ENCODE measurements around the gene AHDC1. TPM values are rescaled to one million over a fixed set of nuclear protein-coding genes. Genes with fewer than 3 reads are reported as not detected.
A peak's percentile ranks its signal among the peaks of the same experiment; 100 is the strongest.
"Not testable (repeated sequence)": the region's sequence is repeated elsewhere in the genome, so short reads cannot be mapped to it uniquely, and the experiment has no call there.

Gene AHDC1
- total and polyA plus RNA-seq, 2 donors (not counting 1 experiment from before 2014, with no cell fraction given): 4.2 to 6.9 TPM

DNA sequence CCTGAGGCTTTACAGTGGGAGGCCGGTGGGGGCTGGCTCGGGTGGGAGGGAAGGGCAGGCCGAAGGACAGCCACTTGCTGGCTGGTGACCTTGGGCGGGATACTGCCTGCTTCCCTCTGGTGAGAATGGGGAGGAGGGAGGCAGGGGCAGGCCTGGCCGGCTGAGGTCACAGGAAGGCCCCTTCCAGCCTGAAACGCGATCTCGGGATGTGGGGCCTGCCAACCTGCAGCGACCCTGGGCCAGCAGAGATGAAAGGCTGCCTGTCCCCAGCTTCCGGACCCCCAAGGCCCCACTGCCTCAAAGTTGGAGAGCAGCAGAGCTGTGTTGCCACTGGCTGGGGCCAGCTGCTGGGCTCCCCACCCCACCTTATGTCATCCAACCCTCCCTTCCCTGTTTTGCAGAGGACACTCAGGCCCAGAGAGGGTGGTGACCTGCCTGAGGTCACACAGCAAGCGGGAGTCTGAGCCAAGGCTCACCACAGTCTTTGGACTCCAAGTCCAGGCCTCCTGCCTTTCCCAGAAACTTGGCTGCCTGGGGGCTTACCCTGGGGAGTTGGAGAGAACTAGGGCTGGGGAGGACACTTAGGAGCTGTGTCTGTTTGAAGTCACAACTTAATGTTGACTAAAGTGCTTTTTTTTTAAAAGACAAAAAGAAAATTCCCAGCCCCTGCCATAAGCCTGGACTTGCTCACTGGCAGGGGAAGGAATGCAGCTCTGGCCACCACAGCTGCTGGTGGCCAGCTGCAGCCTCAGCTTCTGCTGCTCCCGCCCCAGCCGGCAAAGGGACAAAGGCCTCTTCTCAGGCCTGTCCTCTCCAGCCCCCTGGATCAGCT is 99.1 kb downstream of the AHDC1 start:
- Histone ChIP-seq H3K4me3 (replicated peaks in 1 of 4; ENCODE audit: control extremely low read depth in 1 of 4, insufficient read depth in 1 of 4, low read depth in 3 of 4, low read length in 4 of 4) (peak overlapping the region in 1 of 4 experiments; percentile 4), H3K36me3 (ENCODE audit: control insufficient read depth, insufficient read depth, low read length) (no peaks in the 10 kb centered on the region), H4K20me1 (ENCODE audit: control insufficient read depth, extremely low read depth, insufficient read depth, low read length) (no peaks in the 10 kb centered on the region), H3K27ac (ENCODE audit: insufficient read depth, low read length) (peak overlapping the region; percentile 69), H3K9me3 (ENCODE audit: control insufficient read depth, insufficient read depth, low read depth, low read length) (no peaks in the 10 kb centered on the region), H3K27me3 (ENCODE audit: control insufficient read depth, insufficient read depth, low read length) (no peaks in the 10 kb centered on the region), H3K4me1 (ENCODE audit: control insufficient read depth, extremely low read depth, insufficient read depth, low read length) (peaks cover 16% of the 10 kb centered on the region), H3K79me2 (ENCODE audit: control insufficient read depth, insufficient read depth, low read length) (no peaks in the 10 kb centered on the region), H3K4me2 (ENCODE audit: extremely low read depth, insufficient read depth, low read length) (peak overlapping the region; percentile 32), H3K9ac (ENCODE audit: insufficient read depth, low read length) (no peak overlapping the region), H2AFZ (ENCODE audit: low read length) (peak overlapping the region; percentile 71)
- TF ChIP-seq EZH2 (IDR thresholded peaks at IDR 0.05; ENCODE audit: low read length, missing control alignments): no peak
- TF ChIP-seq, protein P1, sequence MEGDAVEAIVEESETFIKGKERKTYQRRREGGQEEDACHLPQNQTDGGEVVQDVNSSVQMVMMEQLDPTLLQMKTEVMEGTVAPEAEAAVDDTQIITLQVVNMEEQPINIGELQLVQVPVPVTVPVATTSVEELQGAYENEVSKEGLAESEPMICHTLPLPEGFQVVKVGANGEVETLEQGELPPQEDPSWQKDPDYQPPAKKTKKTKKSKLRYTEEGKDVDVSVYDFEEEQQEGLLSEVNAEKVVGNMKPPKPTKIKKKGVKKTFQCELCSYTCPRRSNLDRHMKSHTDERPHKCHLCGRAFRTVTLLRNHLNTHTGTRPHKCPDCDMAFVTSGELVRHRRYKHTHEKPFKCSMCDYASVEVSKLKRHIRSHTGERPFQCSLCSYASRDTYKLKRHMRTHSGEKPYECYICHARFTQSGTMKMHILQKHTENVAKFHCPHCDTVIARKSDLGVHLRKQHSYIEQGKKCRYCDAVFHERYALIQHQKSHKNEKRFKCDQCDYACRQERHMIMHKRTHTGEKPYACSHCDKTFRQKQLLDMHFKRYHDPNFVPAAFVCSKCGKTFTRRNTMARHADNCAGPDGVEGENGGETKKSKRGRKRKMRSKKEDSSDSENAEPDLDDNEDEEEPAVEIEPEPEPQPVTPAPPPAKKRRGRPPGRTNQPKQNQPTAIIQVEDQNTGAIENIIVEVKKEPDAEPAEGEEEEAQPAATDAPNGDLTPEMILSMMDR (conservative IDR thresholded peaks at IDR 0.05 in 1 of 2, IDR thresholded peaks at IDR 0.05 in 1 of 2; ENCODE audit: low read depth in 1 of 2, low read length in 2 of 2): no peak
- DNase-seq (ENCODE audit: low read depth in 2 of 2): peak; percentile 62 to 75

DNA sequence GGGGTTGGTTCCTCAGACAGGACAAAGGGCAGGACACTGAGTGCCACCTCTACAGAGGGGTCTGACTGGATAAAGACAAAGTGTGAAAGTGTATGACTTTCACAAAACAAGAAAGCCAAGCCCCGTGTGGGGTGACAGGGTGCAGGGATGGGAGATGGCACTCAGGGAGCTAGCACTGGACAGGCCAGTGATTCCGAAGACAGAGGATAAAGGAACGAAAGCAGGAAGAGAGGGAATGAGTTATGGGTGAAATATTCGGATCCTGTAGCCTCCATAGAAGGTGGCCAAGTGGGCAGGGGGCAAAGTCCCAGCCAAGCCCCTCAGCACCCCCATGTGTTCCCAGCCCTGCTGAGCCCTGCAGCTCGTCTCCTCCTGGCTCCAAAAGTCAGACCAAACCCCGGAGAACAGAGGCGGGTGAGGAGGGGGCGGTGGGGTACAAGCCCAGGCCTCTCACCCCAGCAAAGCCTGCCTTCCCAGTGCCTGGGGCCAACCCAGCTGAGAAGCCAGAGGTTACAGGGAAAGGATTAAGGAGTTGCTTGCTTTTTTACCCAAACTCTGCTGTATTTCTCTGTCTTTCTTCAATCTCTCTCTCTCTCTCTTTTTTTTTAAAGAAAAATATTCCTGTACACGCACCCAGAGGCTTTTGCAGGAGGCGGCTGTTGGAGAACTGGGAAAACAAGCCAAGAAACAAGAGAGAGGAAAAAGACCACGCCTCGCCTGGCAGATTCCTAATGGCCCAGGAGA is 99.9 kb downstream of the AHDC1 start:
- H3K9me3 ChIP-seq (ENCODE audit: control insufficient read depth, insufficient read depth, low read depth, low read length): no peaks in the 10 kb centered on the region
- H3K9ac ChIP-seq (ENCODE audit: insufficient read depth, low read length): peak overlapping the region; percentile 24
- H3K4me1 ChIP-seq (ENCODE audit: control insufficient read depth, extremely low read depth, insufficient read depth, low read length): peaks cover 16% of the 10 kb centered on the region
- no peaks in the 10 kb centered on the region for H4K20me1 ChIP-seq (ENCODE audit: control insufficient read depth, extremely low read depth, insufficient read depth, low read length)
- peak overlapping the region; percentile 23 for H2AFZ ChIP-seq (ENCODE audit: low read length)
- no peaks in the 10 kb centered on the region for H3K36me3 ChIP-seq (ENCODE audit: control insufficient read depth, insufficient read depth, low read length)
- H3K27me3 ChIP-seq (ENCODE audit: control insufficient read depth, insufficient read depth, low read length): no peaks in the 10 kb centered on the region
- peak overlapping the region; percentile 69 for H3K27ac ChIP-seq (ENCODE audit: insufficient read depth, low read length)
- H3K79me2 ChIP-seq (ENCODE audit: control insufficient read depth, insufficient read depth, low read length): no peaks in the 10 kb centered on the region
- peak in 1 of 2 donors; percentile 63 for DNase-seq (ENCODE audit: low read depth in 2 of 2)
- TF ChIP-seq EZH2 (IDR thresholded peaks at IDR 0.05; ENCODE audit: low read length, missing control alignments): no peak
- TF ChIP-seq, protein P1 (conservative IDR thresholded peaks at IDR 0.05 in 1 of 2, IDR thresholded peaks at IDR 0.05 in 1 of 2; ENCODE audit: low read depth in 1 of 2, low read length in 2 of 2): no peak
- peak overlapping the region; percentile 75 for H3K4me2 ChIP-seq (ENCODE audit: extremely low read depth, insufficient read depth, low read length)
- peak overlapping the region in 2 of 4 experiments; percentile 18 to 46 for H3K4me3 ChIP-seq (replicated peaks in 1 of 4; ENCODE audit: control extremely low read depth in 1 of 4, insufficient read depth in 1 of 4, low read depth in 3 of 4, low read length in 4 of 4)

DNA sequence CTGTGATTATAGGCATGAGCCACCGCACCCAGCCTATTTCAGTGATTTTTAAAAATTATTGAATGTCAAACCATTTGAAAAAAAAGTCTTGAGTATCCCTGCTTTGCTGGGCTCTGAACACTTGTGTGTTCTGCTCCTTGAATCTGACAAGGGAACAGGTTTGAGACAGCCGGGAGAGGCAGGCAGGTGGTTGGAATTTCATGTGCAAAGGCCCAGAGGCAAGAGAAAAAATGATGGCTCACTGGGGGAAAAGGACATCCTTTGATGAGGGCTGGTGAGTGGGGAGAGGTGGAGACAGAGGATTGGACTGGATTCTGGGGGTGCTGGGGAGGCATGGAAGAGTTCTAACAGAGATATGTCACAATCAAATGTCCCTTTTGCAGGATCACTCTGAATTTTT is 100.9 kb downstream of the AHDC1 start:
- Histone ChIP-seq H3K4me1 (ENCODE audit: control insufficient read depth, extremely low read depth, insufficient read depth, low read length) (peaks cover 16% of the 10 kb centered on the region), H3K36me3 (ENCODE audit: control insufficient read depth, insufficient read depth, low read length) (no peaks in the 10 kb centered on the region), H3K9me3 (ENCODE audit: control insufficient read depth, insufficient read depth, low read depth, low read length) (no peaks in the 10 kb centered on the region), H3K27ac (ENCODE audit: insufficient read depth, low read length) (no peak overlapping the region), H2AFZ (ENCODE audit: low read length) (no peak overlapping the region), H4K20me1 (ENCODE audit: control insufficient read depth, extremely low read depth, insufficient read depth, low read length) (no peaks in the 10 kb centered on the region), H3K9ac (ENCODE audit: insufficient read depth, low read length) (no peak overlapping the region), H3K27me3 (ENCODE audit: control insufficient read depth, insufficient read depth, low read length) (no peaks in the 10 kb centered on the region), H3K4me2 (ENCODE audit: extremely low read depth, insufficient read depth, low read length) (no peak overlapping the region), H3K79me2 (ENCODE audit: control insufficient read depth, insufficient read depth, low read length) (no peaks in the 10 kb centered on the region), H3K4me3 (replicated peaks in 1 of 4; ENCODE audit: control extremely low read depth in 1 of 4, insufficient read depth in 1 of 4, low read depth in 3 of 4, low read length in 4 of 4) (no peak overlapping the region)
- TF ChIP-seq, protein P1 (conservative IDR thresholded peaks at IDR 0.05 in 1 of 2, IDR thresholded peaks at IDR 0.05 in 1 of 2; ENCODE audit: low read depth in 1 of 2, low read length in 2 of 2): no peak
- no peak for TF ChIP-seq EZH2 (IDR thresholded peaks at IDR 0.05; ENCODE audit: low read length, missing control alignments)
- no peak for DNase-seq (ENCODE audit: low read depth in 2 of 2)

DNA sequence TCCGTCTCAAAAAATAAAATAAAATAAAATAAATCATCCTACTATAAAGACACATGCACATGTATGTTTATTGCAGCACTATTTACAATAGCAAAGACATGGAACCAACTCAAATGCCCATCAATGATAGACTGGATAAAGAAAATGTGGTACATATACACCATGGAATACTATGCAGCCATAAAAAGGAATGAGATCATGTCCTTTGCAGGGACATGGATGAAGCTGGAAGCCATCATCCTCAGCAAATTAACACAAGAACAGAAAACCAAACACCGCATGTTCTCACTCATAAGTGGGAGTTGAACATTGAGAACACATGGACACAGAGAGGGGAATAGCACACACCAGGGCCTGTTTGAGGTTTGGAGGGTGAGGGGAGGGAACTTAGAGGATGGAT is 102.8 kb downstream of the AHDC1 start:
- DNase-seq (ENCODE audit: low read depth in 2 of 2); H2AFZ ChIP-seq (ENCODE audit: low read length): not testable (repeated sequence)

More for the DNA sequence above, 102.8 kb downstream of the AHDC1 start:
- H3K27me3 ChIP-seq (ENCODE audit: control insufficient read depth, insufficient read depth, low read length); H3K27ac ChIP-seq (ENCODE audit: insufficient read depth, low read length); H3K4me2 ChIP-seq (ENCODE audit: extremely low read depth, insufficient read depth, low read length); H3K9ac ChIP-seq (ENCODE audit: insufficient read depth, low read length); H3K4me3 ChIP-seq (replicated peaks in 1 of 4; ENCODE audit: control extremely low read depth in 1 of 4, insufficient read depth in 1 of 4, low read depth in 3 of 4, low read length in 4 of 4); H3K36me3 ChIP-seq (ENCODE audit: control insufficient read depth, insufficient read depth, low read length); H4K20me1 ChIP-seq (ENCODE audit: control insufficient read depth, extremely low read depth, insufficient read depth, low read length); H3K79me2 ChIP-seq (ENCODE audit: control insufficient read depth, insufficient read depth, low read length); H3K9me3 ChIP-seq (ENCODE audit: control insufficient read depth, insufficient read depth, low read depth, low read length): not testable (repeated sequence)
- H3K4me1 ChIP-seq (ENCODE audit: control insufficient read depth, extremely low read depth, insufficient read depth, low read length): peaks cover 16% of the 10 kb centered on the region

Measured in fibroblast of lung (primary cell).